ENCODE data around the gene LHFPL3.

The LHFPL3 gene

DNA sequence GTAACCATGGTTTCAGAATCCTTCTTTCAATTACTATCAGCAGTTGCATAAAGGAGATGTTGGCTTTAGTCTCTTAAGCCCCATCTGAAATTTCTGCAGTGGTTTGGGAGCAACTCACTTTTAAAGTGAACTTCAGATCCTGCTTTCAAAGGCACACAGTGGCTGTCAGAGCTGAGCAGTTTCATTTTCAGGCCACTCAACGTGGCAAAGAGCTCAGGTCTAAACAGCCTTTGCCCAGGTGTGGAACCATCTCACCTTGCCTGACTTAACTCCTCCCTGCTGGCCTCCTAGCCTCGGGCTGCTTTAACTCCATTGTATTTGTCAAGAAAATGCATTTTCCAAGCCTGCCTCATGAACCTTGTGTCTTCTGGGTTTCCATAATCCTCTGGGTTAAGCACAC lies 488.1 kb downstream of the LHFPL3 start:
- DNase-seq (ENCODE audit: low spot score) = no peak
- in situ Hi-C loops (cut with MboI; ENCODE audit: low pct_unique_long_range_greater_than_20kb, low sequenced_read_pairs, unreplicated experiment) = no loop called here
- no peak for TF ChIP-seq CTCF (IDR thresholded peaks at IDR 0.05; ENCODE audit: extremely low read depth, insufficient read depth, missing control alignments)

GRCh38 chr7:104818961-104819880 lies 490.8 kb downstream of the LHFPL3 start:
- in situ Hi-C loops (cut with MboI; ENCODE audit: low pct_unique_long_range_greater_than_20kb, low sequenced_read_pairs, unreplicated experiment) = no loop called here
- TF ChIP-seq CTCF (IDR thresholded peaks at IDR 0.05; ENCODE audit: extremely low read depth, insufficient read depth, missing control alignments) = no peak
- no peak for DNase-seq (ENCODE audit: low spot score)

DNA sequence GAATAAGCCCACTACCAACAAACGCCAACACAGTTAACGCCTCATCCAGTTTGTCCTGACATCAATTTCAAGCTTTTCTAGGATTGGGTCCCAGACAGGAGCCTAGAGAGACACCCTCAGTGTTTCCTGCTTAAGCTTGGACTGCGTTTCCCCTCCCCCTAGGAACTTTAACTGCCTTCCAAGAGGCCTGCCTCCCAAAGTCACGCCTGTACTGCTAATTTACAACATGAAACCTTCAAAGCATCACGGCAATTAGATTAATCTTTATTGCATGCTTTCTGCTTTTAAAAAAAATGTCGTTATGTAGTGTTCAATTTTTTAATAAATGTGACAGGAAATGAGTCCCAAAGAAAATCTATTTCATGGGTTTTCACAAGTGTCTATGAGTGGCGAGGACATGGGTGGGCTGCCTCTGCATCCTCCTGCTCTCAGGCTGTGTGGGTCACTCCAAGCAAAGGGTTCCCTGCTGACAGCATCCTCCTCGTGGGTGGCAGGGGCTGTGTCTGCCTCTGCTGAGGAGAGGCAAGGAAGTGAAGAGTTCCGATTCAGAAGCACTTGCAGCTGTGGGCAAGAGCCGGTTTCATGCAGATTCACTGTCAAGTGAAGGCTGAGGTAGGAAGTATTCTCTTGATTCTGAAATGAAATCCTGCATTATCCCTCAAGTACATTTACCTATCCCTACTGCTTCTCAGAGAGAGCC lies 492.6 kb downstream of the LHFPL3 start:
- in situ Hi-C loops (cut with MboI; ENCODE audit: low pct_unique_long_range_greater_than_20kb, low sequenced_read_pairs, unreplicated experiment) = no loop called here
- DNase-seq (ENCODE audit: low spot score) = no peak
- TF ChIP-seq CTCF (IDR thresholded peaks at IDR 0.05; ENCODE audit: extremely low read depth, insufficient read depth, missing control alignments) = no peak

GRCh38 chr7:104823177-104823576 lies 494.8 kb downstream of the LHFPL3 start:
- no peak for TF ChIP-seq CTCF (IDR thresholded peaks at IDR 0.05; ENCODE audit: extremely low read depth, insufficient read depth, missing control alignments)
- in situ Hi-C loops (cut with MboI; ENCODE audit: low pct_unique_long_range_greater_than_20kb, low sequenced_read_pairs, unreplicated experiment) = no loop called here
- DNase-seq (ENCODE audit: low spot score) = no peak

GRCh38 chr7:104825099-104825498 lies 496.7 kb downstream of the LHFPL3 start:
- DNase-seq (ENCODE audit: low spot score) = no peak
- in situ Hi-C loops (cut with MboI; ENCODE audit: low pct_unique_long_range_greater_than_20kb, low sequenced_read_pairs, unreplicated experiment) = no loop called here
- TF ChIP-seq CTCF (IDR thresholded peaks at IDR 0.05; ENCODE audit: extremely low read depth, insufficient read depth, missing control alignments) = no peak

GRCh38 chr7:104826135-104826534 lies 497.7 kb downstream of the LHFPL3 start:
- DNase-seq (ENCODE audit: low spot score) = no peak
- TF ChIP-seq CTCF (IDR thresholded peaks at IDR 0.05; ENCODE audit: extremely low read depth, insufficient read depth, missing control alignments) = no peak
- in situ Hi-C loops (cut with MboI; ENCODE audit: low pct_unique_long_range_greater_than_20kb, low sequenced_read_pairs, unreplicated experiment) = no loop called here

Data from GM13977 (cell line).